AG09319 (cell line): ENCODE results near the gene ENG.
A peak's percentile ranks its signal among the peaks of the same experiment; 100 is the strongest.
"Not testable (repeated sequence)": the region's sequence is repeated elsewhere in the genome, so short reads cannot be mapped to it uniquely, and the experiment has no call there.

Experiments used
- DNase-seq: peaks from one replicate; pipeline ENCODE4 v3.0.0-alpha.2; 2010; ENCODE audit warnings: low read depth; ENCODE audit errors: extremely low read depth
- CTCF ChIP-seq: IDR thresholded peaks from 2 replicates; pipeline ENCODE4 v1.5.1; 2011; ENCODE audit warnings: low read depth, mild to moderate bottlenecking, inconsistent platforms, low read length, moderate library complexity

ENG gene

DNA sequence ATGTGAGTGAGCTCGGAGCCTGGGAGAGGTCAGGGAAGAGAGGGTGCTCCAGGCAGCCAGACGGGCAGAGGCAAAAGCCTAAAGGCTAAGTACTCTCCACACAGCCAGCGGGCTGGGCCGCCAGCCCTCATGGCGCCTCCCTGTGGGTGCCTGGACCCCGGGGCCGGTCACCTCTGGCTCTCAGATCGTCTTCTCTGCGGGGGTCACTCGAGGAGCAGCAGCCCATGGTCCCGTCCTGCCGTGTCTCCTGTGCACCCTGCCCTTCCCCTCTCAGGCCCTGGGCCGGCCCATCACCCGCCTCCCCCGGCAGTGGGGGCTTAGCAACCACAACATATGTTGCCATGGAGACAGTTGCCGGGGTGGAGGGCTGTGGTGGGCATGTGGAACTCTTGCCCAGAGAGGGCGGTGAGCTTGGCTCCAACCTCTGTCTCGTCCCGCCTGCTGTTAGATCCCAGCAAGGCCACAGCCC is 18.8 kb upstream of the ENG start:
- no peak for DNase-seq
- TF ChIP-seq CTCF, result no peak

GRCh38 chr9:127872369-127873222 is 18.1 kb upstream of the ENG start:
- no peak for DNase-seq
- TF ChIP-seq CTCF, result no peak

DNA sequence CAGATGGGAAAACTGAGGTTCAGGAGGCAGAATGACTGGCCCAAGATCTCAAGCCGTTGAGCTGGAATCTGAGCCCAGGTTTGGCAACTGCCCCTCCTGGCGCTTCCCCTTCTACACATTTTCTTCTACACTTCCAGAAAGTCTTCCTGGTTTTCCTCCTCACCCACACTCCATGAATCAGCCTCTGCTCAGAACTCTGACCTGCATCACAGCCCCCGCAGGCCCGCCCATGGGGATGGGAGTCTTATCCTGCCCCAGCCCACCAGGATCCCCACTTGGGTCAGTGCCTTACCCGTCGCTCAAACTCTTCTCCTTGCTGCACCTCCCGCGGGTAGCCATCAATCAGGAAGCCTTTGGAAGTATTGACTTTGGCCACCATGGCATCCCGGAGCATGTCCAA is 17.1 kb upstream of the ENG start:
- no peak for TF ChIP-seq CTCF
- DNase-seq, result no peak

DNA sequence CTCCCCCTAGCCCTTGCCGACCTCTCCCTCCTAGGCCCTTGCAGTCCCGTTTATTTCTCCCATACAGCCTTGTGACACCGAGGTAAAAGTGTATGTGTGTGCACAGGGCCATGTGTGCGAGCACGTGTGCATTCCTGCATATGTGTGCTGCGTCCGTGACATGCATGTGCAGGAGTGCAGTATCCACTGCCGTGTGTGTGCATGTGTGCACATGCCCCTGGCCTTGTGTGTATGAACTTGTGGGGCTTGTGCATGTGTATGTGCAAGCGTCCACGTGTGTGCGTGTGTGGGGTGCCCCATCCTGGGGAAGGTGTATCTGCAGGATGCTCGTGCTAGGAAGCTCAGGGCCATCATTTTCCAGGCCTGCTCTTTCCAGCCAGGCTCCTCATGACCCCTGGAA is 16.4 kb upstream of the ENG start:
- TF ChIP-seq CTCF, result no peak
- no peak for DNase-seq

DNA sequence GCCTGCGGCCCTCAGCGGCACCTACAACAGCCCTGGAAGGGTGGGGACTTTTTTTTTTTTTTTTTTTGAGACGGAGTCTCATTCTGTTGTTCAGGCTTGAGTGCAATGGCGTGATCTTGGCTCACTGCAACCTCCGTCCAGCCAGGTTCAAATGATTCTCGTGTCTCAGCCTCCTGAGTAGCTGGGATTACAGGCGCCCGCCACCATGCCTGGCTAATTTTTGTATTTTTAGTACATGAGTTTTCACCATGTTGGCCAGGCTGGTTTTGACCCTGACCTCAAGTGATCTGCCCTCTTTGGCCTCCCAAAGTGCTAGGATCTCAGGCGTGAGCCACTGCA is 15.7 kb upstream of the ENG start:
- not testable (repeated sequence) for DNase-seq

DNA sequence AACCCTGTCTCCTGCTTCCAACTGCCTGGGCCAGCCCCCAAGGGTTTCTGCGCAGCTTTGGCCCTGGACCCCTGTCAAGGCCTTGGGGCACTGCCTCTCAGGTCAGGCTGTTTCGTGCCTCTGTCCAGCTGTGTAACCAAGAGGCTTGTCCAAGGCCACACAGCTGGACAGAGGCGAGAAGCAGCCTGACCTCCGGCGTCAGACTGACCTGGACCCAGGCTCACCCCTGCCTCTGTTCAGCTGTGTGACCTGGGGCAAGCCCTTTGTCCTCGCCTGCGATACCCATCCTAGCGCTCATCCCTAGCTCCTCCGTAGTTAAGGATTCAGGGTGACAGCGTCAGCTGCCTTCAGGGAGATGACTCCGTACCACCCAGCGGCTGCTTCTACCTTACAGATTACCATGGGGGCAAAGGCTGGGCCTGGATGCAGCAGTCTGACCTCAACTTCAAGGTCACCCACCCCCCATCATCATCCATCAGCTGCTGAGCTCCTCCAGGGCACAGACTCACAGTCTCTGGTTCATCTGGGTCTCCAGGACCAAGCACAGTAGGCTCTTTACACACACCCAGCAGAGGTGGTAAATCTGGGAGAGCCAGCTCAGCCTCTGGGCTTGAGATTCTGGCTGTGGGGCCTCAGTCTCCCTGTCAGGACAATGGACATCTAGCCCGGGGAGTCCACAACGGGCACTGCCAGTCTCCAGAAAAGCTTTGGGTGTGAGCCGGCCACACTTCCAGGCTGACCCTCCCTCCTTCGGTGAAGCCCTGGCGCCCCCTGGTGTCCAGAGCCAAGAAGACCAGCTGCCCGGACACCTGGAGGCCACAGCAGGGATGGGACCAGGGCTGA is 15.1 kb upstream of the ENG start:
- TF ChIP-seq CTCF, result peak; percentile 91
- DNase-seq, result peak; percentile 42

GRCh38 chr9:127868278-127868902 is 13.9 kb upstream of the ENG start:
- TF ChIP-seq CTCF, result no peak
- no peak for DNase-seq
